HepG2 (cell line): ENCODE measurements around the gene MAT2A. TPM values are rescaled to one million over a fixed set of nuclear protein-coding genes. Genes with fewer than 3 reads are reported as not detected.
A peak's percentile ranks its signal among the peaks of the same experiment; 100 is the strongest.

Experiments
- E2F5 ChIP-seq: sonication (generic); formaldehyde crosslinking; conservative IDR thresholded peaks from 2 replicates; pipeline ENCODE4 v1.4.0; 2020; ENCODE audit warnings: missing genetic modification reagents
- FOSL1 ChIP-seq: sonication (generic); formaldehyde crosslinking; IDR thresholded peaks from 2 replicates; pipeline ENCODE4 v1.9.0; 2021; ENCODE audit warnings: missing genetic modification reagents, borderline replicate concordance
- KLF9 ChIP-seq: IDR thresholded peaks from 2 replicates; pipeline ENCODE4 v1.6.1; 2016; ENCODE audit warnings: low read depth
- MEF2D ChIP-seq: sonication (generic); formaldehyde crosslinking; IDR thresholded peaks from 2 replicates; pipeline ENCODE4 v1.5.1; 2020; ENCODE audit warnings: mild to moderate bottlenecking, missing genetic modification reagents
- NFE2L1 ChIP-seq: sonication (generic); formaldehyde crosslinking; IDR thresholded peaks from 2 replicates; pipeline ENCODE4 v1.4.0; 2020; ENCODE audit warnings: missing genetic modification reagents, mild to moderate bottlenecking, borderline replicate concordance
- PCBP2 ChIP-seq: fragments of 200-400 bp; formaldehyde crosslinking; optimal IDR thresholded peaks from 2 replicates; pipeline ENCODE3; 2018; ENCODE audit warnings: low read length, low read depth; ENCODE audit not compliant: poor library complexity, severe bottlenecking
- RXRA ChIP-seq: sonication (generic); formaldehyde crosslinking; IDR thresholded peaks from 2 replicates; pipeline ENCODE4 v1.5.1; 2020; ENCODE audit warnings: missing genetic modification reagents
- SATB2 ChIP-seq: sonication (generic); formaldehyde crosslinking; IDR thresholded peaks from 2 replicates; pipeline ENCODE4 v1.5.0; 2020; ENCODE audit warnings: missing genetic modification reagents
- ZBTB37 ChIP-seq: sonication (generic); formaldehyde crosslinking; IDR thresholded peaks from 2 replicates; pipeline ENCODE4 v1.4.0; 2020; ENCODE audit warnings: mild to moderate bottlenecking, missing genetic modification reagents
- ZFX ChIP-seq: sonication (generic); formaldehyde crosslinking; IDR thresholded peaks from 2 replicates; pipeline ENCODE4 v1.4.0; 2020; ENCODE audit warnings: mild to moderate bottlenecking, low read depth, missing genetic modification reagents, moderate library complexity
- ZNF225 ChIP-seq: sonication (generic); formaldehyde crosslinking; IDR thresholded peaks from 2 replicates; pipeline ENCODE4 v1.4.0; 2020; ENCODE audit warnings: mild to moderate bottlenecking, missing genetic modification reagents
- ZNF350 ChIP-seq: sonication (generic); formaldehyde crosslinking; IDR thresholded peaks from 2 replicates; pipeline ENCODE4 v1.4.0; 2020; ENCODE audit warnings: mild to moderate bottlenecking, low read depth, missing genetic modification reagents, borderline replicate concordance
- ZNF577 ChIP-seq: sonication (generic); formaldehyde crosslinking; IDR thresholded peaks from 2 replicates; pipeline ENCODE4 v1.4.0; 2020; ENCODE audit warnings: mild to moderate bottlenecking, low read depth, missing genetic modification reagents, borderline replicate concordance
- polyA plus RNA-seq, 8 experiments: library from polyadenylated mRNA; depleted of rRNA in 3 of 8; stranded (reverse) in 7 of 8; unstranded in 1 of 8; fragments of >200 nt; fragmentation: Illumina TruSeq in 4 of 8; extraction: Trizol in 4 of 8; gene quantifications; 2 replicates each; pipeline versions ENCODE4 v1.2.1 to v1.2.3, GENCODE V29; 2011 to 2016; ENCODE audit warnings: low read depth in 4 of 8, missing spikeins in 1 of 8, mixed read lengths in 1 of 8; ENCODE audit not compliant: insufficient read depth in 1 of 8
- total RNA-seq, 5 experiments: library from RNA; depleted of rRNA; stranded (reverse); fragments of >200 nt; fragmentation: Illumina TruSeq; extraction: Trizol; gene quantifications; 2 replicates each; pipeline ENCODE4 v1.2.3, GENCODE V29; 2016; ENCODE audit warnings: low read depth in 1 of 5
- TF ChIP-seq, protein P1 (sequence below): sonication (generic); formaldehyde crosslinking; conservative IDR thresholded peaks from 2 replicates; pipeline ENCODE4 v1.5.0; 2020; ENCODE audit warnings: missing genetic modification reagents
- TF ChIP-seq, protein P2 (sequence below): sonication (generic); formaldehyde crosslinking; IDR thresholded peaks from 2 replicates; pipeline ENCODE4 v1.4.0; 2020; ENCODE audit warnings: missing genetic modification reagents
- TF ChIP-seq, protein P3 (sequence below): sonication (generic); formaldehyde crosslinking; IDR thresholded peaks from 2 replicates; pipeline ENCODE4 v1.4.0; 2020; ENCODE audit warnings: missing genetic modification reagents

The MAT2A gene
- total and polyA plus RNA-seq, 2 of the 13 experiments (the other 11 are each of a cell fraction or from before 2014, with no cell fraction given), result 155 to 331 TPM

- TF ChIP-seq MEF2D (CRISPR knock-in tag) (0 out of 2 replicates have a peak, but pooled peaks have one; percentile 17), KLF9 (CRISPR knock-in tag) (no peak), SATB2 (no peak), ZFX (CRISPR knock-in tag) (no peak), E2F5 (no peak), ZNF225 (no peak), ZBTB37 (CRISPR knock-in tag) (no peak), ZNF350 (no peak), RXRA (no peak), ZNF577 (CRISPR knock-in tag) (no peak), PCBP2 (no peak), FOSL1 (no peak), NFE2L1 (CRISPR knock-in tag) (no peak)
- TF ChIP-seq, protein P1, sequence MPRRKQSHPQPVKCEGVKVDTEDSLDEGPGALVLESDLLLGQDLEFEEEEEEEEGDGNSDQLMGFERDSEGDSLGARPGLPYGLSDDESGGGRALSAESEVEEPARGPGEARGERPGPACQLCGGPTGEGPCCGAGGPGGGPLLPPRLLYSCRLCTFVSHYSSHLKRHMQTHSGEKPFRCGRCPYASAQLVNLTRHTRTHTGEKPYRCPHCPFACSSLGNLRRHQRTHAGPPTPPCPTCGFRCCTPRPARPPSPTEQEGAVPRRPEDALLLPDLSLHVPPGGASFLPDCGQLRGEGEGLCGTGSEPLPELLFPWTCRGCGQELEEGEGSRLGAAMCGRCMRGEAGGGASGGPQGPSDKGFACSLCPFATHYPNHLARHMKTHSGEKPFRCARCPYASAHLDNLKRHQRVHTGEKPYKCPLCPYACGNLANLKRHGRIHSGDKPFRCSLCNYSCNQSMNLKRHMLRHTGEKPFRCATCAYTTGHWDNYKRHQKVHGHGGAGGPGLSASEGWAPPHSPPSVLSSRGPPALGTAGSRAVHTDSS (CRISPR knock-in tag), result no peak
- TF ChIP-seq, protein P2, sequence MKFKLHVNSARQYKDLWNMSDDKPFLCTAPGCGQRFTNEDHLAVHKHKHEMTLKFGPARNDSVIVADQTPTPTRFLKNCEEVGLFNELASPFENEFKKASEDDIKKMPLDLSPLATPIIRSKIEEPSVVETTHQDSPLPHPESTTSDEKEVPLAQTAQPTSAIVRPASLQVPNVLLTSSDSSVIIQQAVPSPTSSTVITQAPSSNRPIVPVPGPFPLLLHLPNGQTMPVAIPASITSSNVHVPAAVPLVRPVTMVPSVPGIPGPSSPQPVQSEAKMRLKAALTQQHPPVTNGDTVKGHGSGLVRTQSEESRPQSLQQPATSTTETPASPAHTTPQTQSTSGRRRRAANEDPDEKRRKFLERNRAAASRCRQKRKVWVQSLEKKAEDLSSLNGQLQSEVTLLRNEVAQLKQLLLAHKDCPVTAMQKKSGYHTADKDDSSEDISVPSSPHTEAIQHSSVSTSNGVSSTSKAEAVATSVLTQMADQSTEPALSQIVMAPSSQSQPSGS (CRISPR knock-in tag), result no peak
- TF ChIP-seq, protein P3, sequence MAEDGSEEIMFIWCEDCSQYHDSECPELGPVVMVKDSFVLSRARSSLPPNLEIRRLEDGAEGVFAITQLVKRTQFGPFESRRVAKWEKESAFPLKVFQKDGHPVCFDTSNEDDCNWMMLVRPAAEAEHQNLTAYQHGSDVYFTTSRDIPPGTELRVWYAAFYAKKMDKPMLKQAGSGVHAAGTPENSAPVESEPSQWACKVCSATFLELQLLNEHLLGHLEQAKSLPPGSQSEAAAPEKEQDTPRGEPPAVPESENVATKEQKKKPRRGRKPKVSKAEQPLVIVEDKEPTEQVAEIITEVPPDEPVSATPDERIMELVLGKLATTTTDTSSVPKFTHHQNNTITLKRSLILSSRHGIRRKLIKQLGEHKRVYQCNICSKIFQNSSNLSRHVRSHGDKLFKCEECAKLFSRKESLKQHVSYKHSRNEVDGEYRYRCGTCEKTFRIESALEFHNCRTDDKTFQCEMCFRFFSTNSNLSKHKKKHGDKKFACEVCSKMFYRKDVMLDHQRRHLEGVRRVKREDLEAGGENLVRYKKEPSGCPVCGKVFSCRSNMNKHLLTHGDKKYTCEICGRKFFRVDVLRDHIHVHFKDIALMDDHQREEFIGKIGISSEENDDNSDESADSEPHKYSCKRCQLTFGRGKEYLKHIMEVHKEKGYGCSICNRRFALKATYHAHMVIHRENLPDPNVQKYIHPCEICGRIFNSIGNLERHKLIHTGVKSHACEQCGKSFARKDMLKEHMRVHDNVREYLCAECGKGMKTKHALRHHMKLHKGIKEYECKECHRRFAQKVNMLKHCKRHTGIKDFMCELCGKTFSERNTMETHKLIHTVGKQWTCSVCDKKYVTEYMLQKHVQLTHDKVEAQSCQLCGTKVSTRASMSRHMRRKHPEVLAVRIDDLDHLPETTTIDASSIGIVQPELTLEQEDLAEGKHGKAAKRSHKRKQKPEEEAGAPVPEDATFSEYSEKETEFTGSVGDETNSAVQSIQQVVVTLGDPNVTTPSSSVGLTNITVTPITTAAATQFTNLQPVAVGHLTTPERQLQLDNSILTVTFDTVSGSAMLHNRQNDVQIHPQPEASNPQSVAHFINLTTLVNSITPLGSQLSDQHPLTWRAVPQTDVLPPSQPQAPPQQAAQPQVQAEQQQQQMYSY (CRISPR knock-in tag), result no peak
Observed at GRCh38 chr2:85551698-85552678, 13.0 kb downstream of the MAT2A start (continued).
